GM18508 (cell line): ENCODE data around the gene FFAR1.

Source experiments
- ATAC-seq: cut with Tn5 transposase; IDR thresholded peaks from one replicate; pipeline ENCODE4 v1.9.1; 2021; ENCODE audit warnings: moderate number of reproducible peaks; ENCODE audit not compliant: insufficient read depth, unreplicated experiment

Gene FFAR1

DNA sequence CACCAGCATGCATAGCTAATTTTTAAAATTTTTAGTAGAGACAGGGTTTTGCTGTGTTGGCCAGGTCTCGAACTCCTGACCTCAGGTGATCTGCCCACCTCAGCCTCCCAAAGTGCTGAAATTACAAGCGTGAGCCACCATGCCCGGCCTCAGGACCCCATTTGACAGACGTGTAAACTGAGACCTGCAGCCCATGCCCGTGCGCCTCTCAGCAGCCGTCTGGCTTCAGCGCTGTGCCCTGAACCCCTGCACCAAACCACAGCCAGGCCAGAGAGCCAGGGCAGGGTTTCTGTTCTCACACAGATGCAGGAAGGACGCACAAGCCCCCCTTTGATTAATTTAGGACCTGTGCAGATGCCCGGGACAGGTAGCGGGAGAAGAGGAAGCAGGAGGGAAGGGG, 7.3 kb upstream of the FFAR1 start:
- no peak for ATAC-seq

GRCh38 chr19:35341006-35341405, 6.7 kb upstream of the FFAR1 start:
- no peak for ATAC-seq

- no peak for ATAC-seq
Observed at GRCh38 chr19:35341565-35342225, 6.0 kb upstream of the FFAR1 start.

- ATAC-seq, result no peak
Observed at GRCh38 chr19:35342430-35342829, 5.3 kb upstream of the FFAR1 start.

GRCh38 chr19:35344511-35345031, 3.1 kb upstream of the FFAR1 start:
- ATAC-seq, result no peak

DNA sequence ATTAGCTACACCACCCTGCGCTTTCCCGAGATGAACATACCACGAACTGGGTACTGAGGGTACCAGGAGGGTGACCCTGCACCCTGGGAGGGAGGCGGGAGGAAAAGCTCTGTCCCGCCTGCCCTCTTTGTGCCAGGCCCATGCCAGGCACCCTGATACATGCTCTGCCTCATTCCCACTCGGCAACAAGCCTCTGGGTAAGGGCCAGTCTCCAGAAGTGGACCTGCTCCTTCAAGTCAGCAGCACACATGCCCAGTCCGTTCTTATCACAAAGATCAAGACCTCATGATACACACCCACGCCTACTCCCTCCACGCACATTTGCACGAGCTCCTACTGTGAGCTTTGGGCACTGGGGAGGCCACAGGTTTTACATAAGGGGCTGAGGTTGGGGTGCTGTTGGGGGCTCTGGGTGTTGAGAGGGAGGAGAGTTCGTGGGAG, 2.0 kb upstream of the FFAR1 start:
- no peak for ATAC-seq

GRCh38 chr19:35346193-35347052, 1.3 kb upstream of the FFAR1 start:
- ATAC-seq, result no peak

DNA sequence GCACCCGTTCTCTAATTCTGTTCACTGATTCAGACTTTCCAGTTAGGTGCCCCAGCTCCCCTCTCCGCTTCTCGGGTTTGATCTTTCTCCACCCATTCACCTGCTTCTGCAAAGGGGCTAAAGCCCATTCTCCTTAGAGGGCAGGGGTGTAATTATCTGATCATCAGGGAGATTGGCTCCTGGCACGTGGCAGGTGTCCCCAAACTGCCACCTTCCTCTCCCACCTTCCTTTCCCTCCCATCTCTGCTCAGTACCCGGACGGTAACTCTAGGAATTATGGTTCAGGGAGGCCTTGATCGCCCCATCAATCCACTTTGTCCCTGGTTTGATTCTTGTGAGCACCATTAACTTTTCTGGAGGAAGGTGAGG, 212 bp downstream of the FFAR1 start:
- ATAC-seq, result no peak

DNA sequence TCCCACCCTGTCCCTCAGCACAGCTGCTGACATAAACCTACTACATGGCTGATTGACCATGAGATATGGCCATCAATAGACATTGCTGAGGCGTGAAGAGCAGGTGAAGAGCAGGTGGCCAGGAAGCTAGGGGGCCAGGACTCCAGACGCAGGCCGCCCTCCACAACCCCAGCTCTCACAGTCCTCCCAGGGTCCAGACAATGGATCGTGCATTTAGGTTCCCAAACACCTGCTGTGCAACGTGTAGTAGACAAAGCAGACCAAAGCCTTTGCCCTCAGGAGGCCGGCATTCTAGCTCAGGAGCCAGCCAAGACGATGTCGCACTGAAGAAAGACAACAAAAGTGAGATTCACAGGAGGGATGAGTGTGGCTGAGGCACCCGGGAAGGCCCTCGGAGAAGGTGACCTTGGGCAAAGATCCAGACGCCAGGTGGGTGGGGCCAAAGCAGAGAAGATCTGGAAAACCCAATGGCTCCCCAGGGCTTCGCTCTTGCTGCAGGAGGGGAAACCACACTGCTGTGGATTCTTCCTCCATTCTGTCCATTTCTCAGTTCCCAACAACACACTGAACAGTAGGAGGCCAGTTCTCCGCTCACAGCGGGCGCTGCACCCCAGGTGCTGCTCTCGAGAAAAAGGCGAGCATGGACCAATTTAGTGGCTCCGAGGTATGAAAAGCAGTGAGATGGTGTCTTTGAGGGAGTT, 1.4 kb downstream of the FFAR1 start:
- ATAC-seq, result no peak

GRCh38 chr19:35349614-35350521, 2.2 kb downstream of the FFAR1 start:
- ATAC-seq, result no peak

DNA sequence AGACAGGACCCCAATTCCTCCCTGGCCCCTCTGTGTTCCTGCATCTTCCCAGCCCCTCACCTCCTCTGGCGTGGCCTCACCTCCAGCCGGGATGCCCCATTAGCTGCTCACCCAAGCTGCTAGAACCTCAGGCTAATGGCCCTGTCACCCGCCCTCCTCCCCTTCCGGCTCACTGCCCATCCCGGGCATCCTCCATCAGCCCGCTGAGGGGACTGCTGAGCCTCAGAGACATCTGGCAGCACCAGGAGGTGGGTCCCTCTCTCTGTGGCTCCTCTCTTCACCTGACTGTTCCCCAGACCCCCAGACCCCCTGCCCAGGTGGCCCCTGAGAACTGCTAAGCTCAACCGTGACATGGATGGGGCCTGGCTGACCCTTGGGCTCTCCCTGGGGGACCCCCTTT, 2.9 kb downstream of the FFAR1 start:
- ATAC-seq, result no peak

GRCh38 chr19:35351411-35352176, 3.9 kb downstream of the FFAR1 start:
- ATAC-seq, result no peak

- ATAC-seq, result no peak
Observed at GRCh38 chr19:35352177-35352447, 4.4 kb downstream of the FFAR1 start.

DNA sequence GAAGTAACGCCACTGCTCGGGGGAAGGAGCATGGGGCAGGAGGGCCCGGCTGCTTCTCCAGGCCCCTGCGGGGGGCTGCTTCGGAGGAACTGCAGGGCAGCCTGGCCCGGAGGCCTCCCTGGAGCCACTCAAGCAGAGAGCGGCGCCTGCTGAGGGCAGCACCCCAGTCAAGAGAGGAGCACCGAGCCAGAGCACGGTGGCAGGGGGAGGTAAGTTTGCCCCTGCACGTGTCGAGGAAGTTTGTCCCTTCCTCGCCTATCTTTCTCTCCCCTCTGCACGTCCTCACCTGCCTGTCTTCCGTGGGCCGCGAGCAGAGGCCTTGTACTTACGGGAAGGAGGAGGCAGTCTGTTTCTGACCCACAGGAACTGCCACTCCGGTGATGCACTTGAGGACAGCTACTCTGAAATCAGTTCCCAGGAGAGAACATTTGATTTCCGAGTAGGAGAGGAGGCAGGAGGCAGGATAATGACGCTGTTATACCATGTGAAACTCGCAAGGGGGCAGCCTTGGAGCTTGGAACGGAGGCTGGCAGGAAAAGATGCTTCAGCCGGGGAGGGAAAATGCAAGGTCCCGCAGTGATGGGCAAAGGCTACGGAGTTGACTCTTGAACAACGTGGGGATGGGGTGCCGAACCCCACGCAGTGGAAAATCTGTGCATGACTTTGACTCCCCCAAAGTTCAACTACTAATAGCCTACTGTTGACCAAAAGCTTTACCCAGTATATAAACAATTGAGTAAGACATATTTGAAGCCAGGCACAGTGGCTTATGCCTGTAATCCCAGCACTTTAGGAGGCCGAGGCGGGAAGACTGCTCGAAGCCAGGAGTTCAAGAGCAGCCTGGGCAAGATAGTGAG, 5.0 kb downstream of the FFAR1 start:
- ATAC-seq, result no peak

DNA sequence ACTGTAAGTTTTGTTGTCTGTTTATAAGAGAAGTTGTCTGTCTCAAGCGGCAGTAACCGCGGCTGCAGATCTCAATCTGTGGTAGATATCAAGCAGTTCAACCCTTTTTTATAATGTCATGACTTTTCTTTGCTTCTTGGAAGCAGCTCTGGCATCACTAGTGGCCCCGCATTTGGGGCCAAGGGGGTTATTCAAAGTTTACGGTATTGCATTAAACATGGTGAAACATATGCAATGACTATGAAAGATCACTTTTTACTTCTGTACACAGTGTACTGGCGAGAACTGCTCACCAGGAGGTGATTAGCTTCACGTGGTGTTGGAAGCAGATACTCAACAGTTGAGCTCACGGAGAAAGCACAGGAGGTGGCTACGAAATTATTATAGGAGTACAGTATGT, 5.9 kb downstream of the FFAR1 start:
- ATAC-seq, result no peak

DNA sequence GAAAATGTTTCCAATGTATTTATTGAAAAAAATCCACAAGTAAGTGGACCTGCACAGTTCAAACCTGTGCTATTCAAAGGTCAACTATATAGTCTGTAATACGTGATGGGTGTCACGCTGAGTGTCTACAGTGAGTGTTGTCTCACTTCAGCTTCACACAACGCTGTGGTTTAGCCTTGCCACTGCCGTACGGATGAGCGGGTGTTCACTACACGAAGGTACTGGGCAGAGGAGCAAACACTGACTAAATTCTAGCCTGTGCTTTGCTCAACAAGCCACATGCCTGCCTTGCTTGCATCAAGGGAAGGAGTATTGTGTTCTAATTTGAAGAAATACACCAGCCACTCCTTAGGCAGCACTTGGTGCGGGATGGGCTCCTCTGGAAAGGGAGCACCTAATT, 7.2 kb downstream of the FFAR1 start:
- no peak for ATAC-seq

DNA sequence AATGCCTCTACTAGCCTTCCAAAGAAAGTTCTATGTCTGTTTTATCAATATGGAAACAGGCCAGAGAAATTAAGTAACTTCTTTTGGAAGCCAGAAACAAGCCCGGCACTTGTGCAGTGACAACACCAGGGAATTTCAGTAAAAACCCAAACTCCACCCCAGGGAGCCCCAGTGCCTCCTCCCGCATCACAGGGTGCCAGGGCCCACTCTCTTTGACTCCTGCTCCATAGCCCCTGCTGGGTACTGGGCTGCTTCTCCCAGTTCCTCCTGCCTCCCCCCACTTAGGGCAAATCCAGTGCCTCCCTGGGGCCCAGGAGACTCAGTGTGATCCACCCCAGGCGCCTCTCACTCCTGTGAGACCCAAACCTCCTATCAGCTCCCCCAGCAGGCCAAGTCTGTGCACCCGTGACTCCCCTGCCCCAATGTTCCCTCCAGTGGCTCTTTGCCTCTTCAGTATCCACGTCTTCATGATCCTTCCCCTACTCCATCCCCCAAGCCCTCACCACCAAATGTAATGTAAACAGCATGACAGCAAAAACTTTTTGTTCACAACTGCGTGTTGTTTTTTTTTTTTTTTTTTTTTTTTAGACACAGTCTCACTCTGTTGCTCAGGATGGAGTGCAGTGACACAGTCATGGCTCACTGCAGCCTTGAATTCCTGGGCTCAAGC, 8.2 kb downstream of the FFAR1 start:
- no peak for ATAC-seq
